ENCODE data around the gene TMEM150A. TPM values are rescaled to one million over a fixed set of nuclear protein-coding genes. Genes with fewer than 3 reads are reported as not detected.
"Not testable (repeated sequence)": the region's sequence is repeated elsewhere in the genome, so short reads cannot be mapped to it uniquely, and the experiment has no call there.

TMEM150A gene
- total and polyA plus RNA-seq, 10 donors, result 9.4 to 18.8 (median 11.3) TPM

- DNase-seq, result no peak
- no peaks in the 10 kb centered on the region for H3K9me3 ChIP-seq
- H3K4me3 ChIP-seq, result peak overlapping the region; percentile 45 to 82 (median 71)
- H3K4me1 ChIP-seq, result peaks cover 7 to 51% (median 29%) of the 10 kb centered on the region in 6 donors
- intact Hi-C loops (cut with DNase I; ENCODE audit: low total_unique reads), result no loop called here
- peak overlapping the region; percentile 79 to 94 (median 90) for H3K27ac ChIP-seq
- H3K27me3 ChIP-seq (replicated peaks in 1 of 7), result no peaks in the 10 kb centered on the region
- TF ChIP-seq CTCF (IDR thresholded peaks at IDR 0.05 in 8 of 11, conservative IDR thresholded peaks at IDR 0.05 in 3 of 11), result no peak
- TF ChIP-seq POLR2AphosphoS5 (IDR thresholded peaks at IDR 0.05), result no peak
- no peak for TF ChIP-seq POLR2A (IDR thresholded peaks at IDR 0.05)
- peaks cover 0 to 35% (median 8%) of the 10 kb centered on the region in 6 donors for H3K36me3 ChIP-seq
- WGBS, 5 donors, result 6 to 9% (median 8%) methylated on average over 13 to 14 of the region's 14 CpGs
Observed at GRCh38 chr2:85560812-85561279, 41.7 kb downstream of the TMEM150A start.

- H3K4me1 ChIP-seq, result peaks cover 7 to 51% (median 29%) of the 10 kb centered on the region in 6 donors
- peak overlapping the region in 1 of 8 donors; percentile 92 for H3K27ac ChIP-seq
- peak overlapping the region in 7 of 8 donors; percentile 53 to 82 (median 72) for H3K4me3 ChIP-seq
- peak; percentile 37 for DNase-seq
- 83 to 90% (median 87%) methylated on average over 12 of the region's 12 CpGs for WGBS, 5 donors
- H3K27me3 ChIP-seq (replicated peaks in 1 of 7); H3K9me3 ChIP-seq; intact Hi-C loops (cut with DNase I; ENCODE audit: low total_unique reads): not testable (repeated sequence)
- H3K36me3 ChIP-seq, result peaks cover 0 to 39% (median 11%) of the 10 kb centered on the region in 6 donors
Observed at GRCh38 chr2:85560403-85560726, 42.1 kb downstream of the TMEM150A start.

GRCh38 chr2:85558160-85558559, 44.3 kb downstream of the TMEM150A start:
- Histone ChIP-seq H3K9me3 (no peaks in the 10 kb centered on the region), H3K27me3 (replicated peaks in 1 of 7) (no peaks in the 10 kb centered on the region), H3K27ac (no peak overlapping the region), H3K36me3 (peaks cover 0 to 61% (median 28%) of the 10 kb centered on the region in 6 donors), H3K4me3 (no peak overlapping the region), H3K4me1 (peaks cover 7 to 37% (median 22%) of the 10 kb centered on the region in 6 donors)
- TF ChIP-seq POLR2AphosphoS5 (IDR thresholded peaks at IDR 0.05) (no peak), POLR2A (IDR thresholded peaks at IDR 0.05) (no peak), CTCF (IDR thresholded peaks at IDR 0.05 in 8 of 11, conservative IDR thresholded peaks at IDR 0.05 in 3 of 11) (no peak)
- intact Hi-C loops (cut with DNase I; ENCODE audit: low total_unique reads), result no loop called here
- 94 to 100% (median 100%) methylated on average over 1 of the region's 1 CpG for WGBS, 5 donors
- no peak for DNase-seq

- no peak for TF ChIP-seq POLR2A (IDR thresholded peaks at IDR 0.05)
- TF ChIP-seq CTCF (IDR thresholded peaks at IDR 0.05 in 8 of 11, conservative IDR thresholded peaks at IDR 0.05 in 3 of 11), result no peak
- no peak for TF ChIP-seq POLR2AphosphoS5 (IDR thresholded peaks at IDR 0.05)
- WGBS, 5 donors, result 91 to 97% (median 95%) methylated on average over 5 of the region's 5 CpGs
Observed at GRCh38 chr2:85557130-85557529, 45.4 kb downstream of the TMEM150A start.

More at GRCh38 chr2:85557130-85557529, 45.4 kb downstream of the TMEM150A start:
- Histone ChIP-seq H3K27me3 (replicated peaks in 1 of 7) (no peaks in the 10 kb centered on the region), H3K36me3 (peaks cover 0 to 72% (median 38%) of the 10 kb centered on the region in 6 donors), H3K27ac (no peak overlapping the region), H3K9me3 (no peaks in the 10 kb centered on the region), H3K4me1 (peaks cover 9 to 37% (median 22%) of the 10 kb centered on the region in 6 donors), H3K4me3 (no peak overlapping the region)
- DNase-seq, result no peak
- intact Hi-C loops (cut with DNase I; ENCODE audit: low total_unique reads), result no loop called here

All from spleen (tissue), 11 donors.